Endodermal cell (in vitro differentiated cells): Measurements from ENCODE around the gene TIMM10. TPM values are rescaled to one million over a fixed set of nuclear protein-coding genes. Genes with fewer than 3 reads are reported as not detected.
"Not testable (repeated sequence)": the region's sequence is repeated elsewhere in the genome, so short reads cannot be mapped to it uniquely, and the experiment has no call there.

Experiments
- DNase-seq: peaks from one replicate; pipeline ENCODE4 v3.0.0-alpha.2; 2017
- H3K27ac ChIP-seq: 2 replicates; pipeline ENCODE4 v1.5.1; 2013; ENCODE audit warnings: mild to moderate bottlenecking, low read depth, low read length, moderate library complexity
- H3K27me3 ChIP-seq: 2 replicates; pipeline ENCODE4 v1.6.1; 2013; ENCODE audit warnings: mild to moderate bottlenecking, low read length, moderate library complexity; ENCODE audit not compliant: insufficient read depth, control insufficient read depth, poor library complexity, severe bottlenecking
- H3K36me3 ChIP-seq: 2 replicates; pipeline ENCODE4 v1.7.0; 2013; ENCODE audit warnings: mild to moderate bottlenecking, low read length, moderate library complexity; ENCODE audit not compliant: control insufficient read depth, insufficient read depth
- H3K4me1 ChIP-seq: one replicate; pipeline ENCODE4 v1.7.0; 2013; ENCODE audit warnings: low read length; ENCODE audit not compliant: control insufficient read depth, insufficient read depth
- H3K4me3 ChIP-seq: 2 replicates; pipeline ENCODE4 v1.5.1; 2013; ENCODE audit warnings: mild to moderate bottlenecking, low read length, moderate library complexity
- H3K9ac ChIP-seq: 2 replicates; pipeline ENCODE4 v1.6.1; 2013; ENCODE audit warnings: mild to moderate bottlenecking, low read length, moderate library complexity; ENCODE audit not compliant: poor library complexity, severe bottlenecking; ENCODE audit errors: extremely low read depth
- H3K9me3 ChIP-seq: 2 replicates; pipeline ENCODE4 v1.6.1; 2013; ENCODE audit warnings: mild to moderate bottlenecking, low read length, moderate library complexity; ENCODE audit not compliant: control insufficient read depth
- H3K27ac Mint-ChIP-seq: 2 replicates; pipeline ENCODE4 v1.8.0; 2020; ENCODE audit warnings: mixed read lengths
- H3K27me3 Mint-ChIP-seq: 2 replicates; pipeline ENCODE4 v1.8.0; 2021; ENCODE audit warnings: mild to moderate bottlenecking, mixed read lengths; ENCODE audit not compliant: insufficient read depth
- H3K36me3 Mint-ChIP-seq: 2 replicates; pipeline ENCODE4 v1.8.0; 2020; ENCODE audit warnings: low read depth, mixed read lengths
- H3K4me1 Mint-ChIP-seq: 2 replicates; pipeline ENCODE4 v1.8.0; 2020; ENCODE audit warnings: mixed read lengths
- H3K4me3 Mint-ChIP-seq: 2 replicates; pipeline ENCODE4 v1.8.0; 2020; ENCODE audit warnings: mild to moderate bottlenecking, moderate library complexity, mixed read lengths
- H3K9me3 Mint-ChIP-seq: 2 replicates; pipeline ENCODE4 v1.8.0; 2020; ENCODE audit warnings: mild to moderate bottlenecking, mixed read lengths
- WGBS, 2 experiments: methylation state at CpG; one replicate each; pipeline versions ENCODE4 v1.1.5 to v1.1.7; 2013; ENCODE audit warnings: missing lambda C conversion rate in 2 of 2, mixed read lengths in 1 of 2; ENCODE audit not compliant: insufficient coverage in 1 of 2, insufficient read length in 1 of 2; 5-methylcytosine and 5-hydroxymethylcytosine counted together
- total RNA-seq, 2 donors: library from RNA; stranded (reverse); fragmentation: NEBNext Ultra II Directional in 1 of 2; extraction: Animal tissue kit (Norgen Biotek cat#: 25700) in 1 of 2; gene quantifications; 2 replicates in 1 of 2; 3 replicates in 1 of 2; pipeline ENCODE4 v1.2.1, GENCODE V29; 2021
- TF ChIP-seq, protein P1 (sequence below): fragments of 200-600 bp; sonication (generic); conservative IDR thresholded peaks from 2 replicates; pipeline ENCODE4 v1.5.0; 2021; ENCODE audit warnings: antibody characterized with exemption, mild to moderate bottlenecking

Gene TIMM10
- total RNA-seq, 2 donors from 2014 or later = 77.4 to 79.8 TPM

DNA sequence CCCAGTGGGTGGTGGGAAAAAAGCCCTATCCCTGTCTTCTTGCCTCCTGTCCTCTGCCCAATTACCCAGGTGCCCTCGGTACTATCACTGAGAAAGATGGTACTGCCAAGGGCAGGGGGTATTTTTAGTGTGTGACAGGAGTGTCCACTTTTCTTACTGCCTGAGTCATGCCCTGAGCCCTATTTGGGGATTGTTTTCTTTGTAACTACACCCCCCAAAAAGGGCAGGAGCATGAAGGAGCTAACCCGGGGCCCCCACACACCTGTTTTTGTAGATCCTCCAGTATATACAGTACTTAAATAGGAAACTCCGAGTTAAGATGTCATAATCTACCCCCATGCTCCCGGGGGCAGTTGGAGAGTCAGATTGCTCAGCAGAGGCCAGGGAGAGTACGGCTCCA lies 10.6 kb upstream of the TIMM10 start:
- Mint-ChIP-seq H3K36me3 (no peaks in the 10 kb centered on the region), H3K4me3 (no peak overlapping the region), H3K9me3 (no peaks in the 10 kb centered on the region), H3K4me1 (peaks cover 15% of the 10 kb centered on the region), H3K27ac (no peak overlapping the region), H3K27me3 (peaks cover 17% of the 10 kb centered on the region)
- H3K9ac ChIP-seq = no peak overlapping the region
- H3K9me3 ChIP-seq = no peaks in the 10 kb centered on the region
- H3K36me3 ChIP-seq = no peaks in the 10 kb centered on the region
- 83 to 92% methylated on average over 1 to 5 of the region's 5 CpGs for WGBS, 2 experiments
- H3K4me1 ChIP-seq = peaks cover 3% of the 10 kb centered on the region
- H3K27ac ChIP-seq = no peak overlapping the region
- H3K4me3 ChIP-seq = no peak overlapping the region
- DNase-seq = no peak
- H3K27me3 ChIP-seq = no peaks in the 10 kb centered on the region
- TF ChIP-seq, protein P1, sequence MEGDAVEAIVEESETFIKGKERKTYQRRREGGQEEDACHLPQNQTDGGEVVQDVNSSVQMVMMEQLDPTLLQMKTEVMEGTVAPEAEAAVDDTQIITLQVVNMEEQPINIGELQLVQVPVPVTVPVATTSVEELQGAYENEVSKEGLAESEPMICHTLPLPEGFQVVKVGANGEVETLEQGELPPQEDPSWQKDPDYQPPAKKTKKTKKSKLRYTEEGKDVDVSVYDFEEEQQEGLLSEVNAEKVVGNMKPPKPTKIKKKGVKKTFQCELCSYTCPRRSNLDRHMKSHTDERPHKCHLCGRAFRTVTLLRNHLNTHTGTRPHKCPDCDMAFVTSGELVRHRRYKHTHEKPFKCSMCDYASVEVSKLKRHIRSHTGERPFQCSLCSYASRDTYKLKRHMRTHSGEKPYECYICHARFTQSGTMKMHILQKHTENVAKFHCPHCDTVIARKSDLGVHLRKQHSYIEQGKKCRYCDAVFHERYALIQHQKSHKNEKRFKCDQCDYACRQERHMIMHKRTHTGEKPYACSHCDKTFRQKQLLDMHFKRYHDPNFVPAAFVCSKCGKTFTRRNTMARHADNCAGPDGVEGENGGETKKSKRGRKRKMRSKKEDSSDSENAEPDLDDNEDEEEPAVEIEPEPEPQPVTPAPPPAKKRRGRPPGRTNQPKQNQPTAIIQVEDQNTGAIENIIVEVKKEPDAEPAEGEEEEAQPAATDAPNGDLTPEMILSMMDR = no peak

DNA sequence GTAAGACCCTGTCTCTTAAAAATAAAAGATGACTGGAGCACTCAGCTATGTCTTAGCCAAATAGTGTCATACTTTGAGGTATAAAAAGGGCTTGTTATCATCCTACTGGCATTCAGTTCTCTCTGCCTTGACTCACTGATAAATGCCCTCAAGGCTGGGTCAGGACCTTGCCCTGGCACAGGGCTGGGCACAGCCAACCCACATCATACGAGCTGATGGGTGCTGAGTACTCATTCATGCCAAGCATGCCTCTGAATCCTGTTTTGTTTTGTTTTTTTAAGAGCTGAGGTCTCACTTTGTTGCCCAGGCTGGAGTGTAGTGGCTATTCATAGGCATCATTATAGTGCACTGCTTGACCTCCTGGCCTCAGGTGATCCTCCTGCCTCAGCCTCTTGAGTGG lies 8.8 kb upstream of the TIMM10 start:
- Mint-ChIP-seq H3K27ac (no peak overlapping the region), H3K4me3 (no peak overlapping the region), H3K27me3 (peaks cover 30% of the 10 kb centered on the region), H3K9me3 (no peaks in the 10 kb centered on the region), H3K36me3 (no peaks in the 10 kb centered on the region), H3K4me1 (peaks cover 15% of the 10 kb centered on the region)
- DNase-seq = no peak
- H3K9me3 ChIP-seq = no peaks in the 10 kb centered on the region
- H3K36me3 ChIP-seq = no peaks in the 10 kb centered on the region
- WGBS, 2 experiments = 86 to 93% methylated on average over 1 of the region's 1 CpG
- H3K9ac ChIP-seq = no peak overlapping the region
- H3K4me3 ChIP-seq = no peak overlapping the region
- peaks cover 12% of the 10 kb centered on the region for H3K27me3 ChIP-seq
- H3K4me1 ChIP-seq = peaks cover 3% of the 10 kb centered on the region
- H3K27ac ChIP-seq = no peak overlapping the region
- TF ChIP-seq, protein P1 = no peak

DNA sequence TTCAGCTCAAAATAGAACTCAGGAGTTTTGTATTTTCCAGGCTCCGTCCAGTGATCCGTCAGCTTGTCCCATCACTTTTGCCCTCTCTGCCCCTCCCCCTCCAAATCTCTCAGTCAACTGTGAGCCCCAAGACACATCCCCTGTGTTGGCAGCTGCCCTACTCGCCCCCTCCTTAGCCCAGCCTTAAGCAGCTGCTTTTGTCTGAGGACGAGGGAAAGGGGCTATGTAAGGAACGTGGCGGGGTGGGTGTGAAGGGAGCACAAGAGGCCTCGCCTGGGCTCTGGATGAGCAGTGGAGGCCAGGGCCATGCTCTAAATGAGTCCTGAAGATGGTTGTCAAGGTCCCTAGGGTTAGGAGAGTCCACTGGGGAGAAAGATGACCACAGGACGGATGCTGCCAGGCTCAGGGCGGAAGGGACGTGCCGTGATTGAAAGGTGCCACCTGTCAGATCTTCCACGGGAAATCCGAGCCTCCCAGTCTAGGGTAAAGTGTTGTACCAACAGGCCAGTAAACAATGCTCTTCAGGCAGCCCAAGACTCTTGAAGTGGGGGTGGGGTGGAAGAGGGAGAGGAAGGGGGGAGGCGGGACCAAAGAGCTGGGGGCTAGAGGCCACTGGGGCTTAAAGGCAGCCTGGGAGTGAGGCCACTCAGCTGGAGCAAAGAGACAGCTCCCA lies 6.5 kb upstream of the TIMM10 start, which contains the start of gene SMTNL1:
TSS of gene SMTNL1 (plus strand) at position 649 of the 673 bp plus-strand sequence. CDS start 5,048 bp downstream, outside the sequence.
- H3K4me3 ChIP-seq = no peak within 1 kb of the TSS
- Mint-ChIP-seq H3K27me3 (peaks cover 22% of the 10 kb centered on the region), H3K9me3 (no peaks in the 10 kb centered on the region), H3K36me3 (no peaks in the 10 kb centered on the region), H3K4me1 (peaks cover 4% of the 10 kb centered on the region), H3K27ac (no peak within 1 kb of the TSS), H3K4me3 (no peak within 1 kb of the TSS)
- no peaks in the 10 kb centered on the region for H3K9me3 ChIP-seq
- TF ChIP-seq, protein P1 = no peak
- no peaks in the 10 kb centered on the region for H3K36me3 ChIP-seq
- H3K27me3 ChIP-seq = peaks cover 12% of the 10 kb centered on the region
- no peak within 1 kb of the TSS for H3K9ac ChIP-seq
- DNase-seq = no peak
- H3K27ac ChIP-seq = no peak within 1 kb of the TSS
- peaks cover 3% of the 10 kb centered on the region for H3K4me1 ChIP-seq
- 64 to 74% methylated on average over 9 to 14 of the region's 14 CpGs for WGBS, 2 experiments

DNA sequence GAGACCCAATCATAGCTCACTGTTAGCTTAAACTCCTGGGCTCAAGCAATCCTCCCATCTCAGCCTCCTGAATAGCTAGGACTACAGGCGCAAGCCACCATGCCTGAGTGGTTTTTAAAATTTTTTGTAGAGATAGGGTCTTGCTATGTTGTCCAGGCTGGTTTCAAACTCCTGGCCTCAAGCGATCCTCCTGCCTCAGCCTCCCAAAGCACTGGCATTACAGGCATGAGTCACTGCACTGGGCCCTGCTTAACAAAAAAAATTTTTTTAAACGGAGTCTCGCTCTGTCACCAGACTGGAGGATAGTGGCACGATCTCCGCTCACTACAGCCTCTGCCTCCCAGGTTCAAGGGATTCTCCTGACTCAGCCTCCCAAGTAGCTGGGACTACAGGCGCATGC lies 3.9 kb upstream of the TIMM10 start:
- H3K36me3 Mint-ChIP-seq, H3K4me1 ChIP-seq, DNase-seq, H3K9me3 ChIP-seq, H3K27ac ChIP-seq, H3K4me3 ChIP-seq, H3K9ac ChIP-seq, H3K36me3 ChIP-seq, H3K4me1 Mint-ChIP-seq, H3K9me3 Mint-ChIP-seq, H3K27ac Mint-ChIP-seq, H3K4me3 Mint-ChIP-seq: not testable (repeated sequence)
- 94 to 100% methylated on average over 5 to 6 of the region's 7 CpGs for WGBS, 2 experiments
- peaks cover 12% of the 10 kb centered on the region for H3K27me3 ChIP-seq
- peaks cover 22% of the 10 kb centered on the region for H3K27me3 Mint-ChIP-seq
